Fibroblast of lung (primary cell): ENCODE measurements around the gene IWS1. TPM values are rescaled to one million over a fixed set of nuclear protein-coding genes. Genes with fewer than 3 reads are reported as not detected.

ENCODE experiments used
- DNase-seq, 2 donors: peaks; one replicate each; pipeline versions ENCODE4 v3.0.0 to v3.0.0-alpha.2; 2010; ENCODE audit warnings: low read depth in 2 of 2
- H2AFZ ChIP-seq: 2 replicates; pipeline ENCODE4 v1.5.1; 2012; ENCODE audit warnings: low read length, control low read depth, inconsistent platforms
- H3K27ac ChIP-seq: 2 replicates; pipeline ENCODE4 v1.5.1; 2011; ENCODE audit warnings: low read length, control low read depth; ENCODE audit not compliant: insufficient read depth
- H3K27me3 ChIP-seq: 2 replicates; pipeline ENCODE4 v1.5.1; 2011; ENCODE audit warnings: mild to moderate bottlenecking, low read length; ENCODE audit not compliant: control insufficient read depth, insufficient read depth
- H3K36me3 ChIP-seq: 2 replicates; pipeline ENCODE4 v1.5.1; 2011; ENCODE audit warnings: low read length; ENCODE audit not compliant: control insufficient read depth, insufficient read depth
- H3K4me1 ChIP-seq: 2 replicates; pipeline ENCODE4 v1.5.1; 2011; ENCODE audit warnings: low read length; ENCODE audit not compliant: control insufficient read depth, insufficient read depth; ENCODE audit errors: extremely low read depth
- H3K4me2 ChIP-seq: 2 replicates; pipeline ENCODE4 v1.5.1; 2011; ENCODE audit warnings: low read length, control low read depth; ENCODE audit not compliant: insufficient read depth; ENCODE audit errors: extremely low read depth
- H3K4me3 ChIP-seq, 4 experiments: fragments of 200-600 bp in 1 of 4; sonication (generic) in 1 of 4; replicated peaks in 1 of 4; 2 replicates each; pipeline ENCODE4 v1.5.1; 2011 to 2016; ENCODE audit warnings: low read length in 4 of 4, low read depth in 3 of 4, mild to moderate bottlenecking in 3 of 4, control low read depth in 2 of 4, inconsistent platforms in 1 of 4, mixed read lengths in 1 of 4; ENCODE audit not compliant: insufficient read depth in 1 of 4; ENCODE audit errors: control extremely low read depth in 1 of 4
- H3K79me2 ChIP-seq: 2 replicates; pipeline ENCODE4 v1.5.1; 2012; ENCODE audit warnings: mild to moderate bottlenecking, low read length, inconsistent platforms; ENCODE audit not compliant: control insufficient read depth, insufficient read depth
- H3K9ac ChIP-seq: 2 replicates; pipeline ENCODE4 v1.5.1; 2011; ENCODE audit warnings: mild to moderate bottlenecking, low read length, control low read depth; ENCODE audit not compliant: insufficient read depth
- H3K9me3 ChIP-seq: 2 replicates; pipeline ENCODE4 v1.5.1; 2012; ENCODE audit warnings: low read depth, low read length; ENCODE audit not compliant: control insufficient read depth, insufficient read depth
- H4K20me1 ChIP-seq: 2 replicates; pipeline ENCODE4 v1.5.1; 2011; ENCODE audit warnings: low read length; ENCODE audit not compliant: control insufficient read depth, insufficient read depth; ENCODE audit errors: extremely low read depth
- EZH2 ChIP-seq: IDR thresholded peaks from 2 replicates; pipeline ENCODE4 v1.5.1; 2012; ENCODE audit warnings: low read length, control low read depth, mild to moderate bottlenecking; ENCODE audit errors: missing control alignments
- polyA plus RNA-seq, 2 donors: library from polyadenylated mRNA; depleted of rRNA in 1 of 2; stranded (reverse) in 1 of 2; unstranded in 1 of 2; fragments of >200 nt; gene quantifications; 2 replicates each; pipeline ENCODE4 v1.2.1, GENCODE V29; 2011 to 2012; ENCODE audit warnings: missing spikeins in 1 of 2
- total RNA-seq: library from RNA; depleted of rRNA; stranded (reverse); fragments of >200 nt; gene quantifications from 2 replicates; pipeline ENCODE4 v1.2.1, GENCODE V29; 2014
- TF ChIP-seq, protein P1 (sequence below), 2 donors: IDR thresholded peaks in 1 of 2; conservative IDR thresholded peaks in 1 of 2; 1 replicate in 1 of 2; 2 replicates in 1 of 2; pipeline ENCODE4 v1.5.1; 2011 to 2012; ENCODE audit warnings: low read length in 2 of 2, control low read depth in 1 of 2, inconsistent platforms in 1 of 2, low read depth in 1 of 2, mild to moderate bottlenecking in 1 of 2

IWS1 gene
- total and polyA plus RNA-seq, 2 donors (not counting 1 experiment from before 2014, with no cell fraction given): 44.1 to 56.0 TPM

DNA sequence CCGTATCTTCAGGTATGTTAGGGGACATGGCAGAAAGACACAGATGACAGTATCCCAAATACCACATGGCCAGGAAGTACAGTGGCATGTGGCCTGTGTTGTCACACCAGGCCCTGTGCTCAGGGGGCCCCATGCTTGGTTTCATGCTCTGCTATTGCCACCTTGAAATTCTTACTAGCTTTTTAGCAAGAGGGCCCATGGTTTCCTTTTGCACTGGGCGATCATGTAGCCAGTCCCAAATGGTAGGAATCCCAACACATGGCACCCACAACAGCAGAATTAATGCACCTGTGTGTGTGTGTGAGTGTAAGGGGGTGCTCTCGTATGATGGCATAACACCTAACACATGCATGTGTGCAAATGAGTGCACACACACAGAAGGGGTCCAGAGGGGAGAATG lies 48.4 kb upstream of the IWS1 start:
- TF ChIP-seq, protein P1, sequence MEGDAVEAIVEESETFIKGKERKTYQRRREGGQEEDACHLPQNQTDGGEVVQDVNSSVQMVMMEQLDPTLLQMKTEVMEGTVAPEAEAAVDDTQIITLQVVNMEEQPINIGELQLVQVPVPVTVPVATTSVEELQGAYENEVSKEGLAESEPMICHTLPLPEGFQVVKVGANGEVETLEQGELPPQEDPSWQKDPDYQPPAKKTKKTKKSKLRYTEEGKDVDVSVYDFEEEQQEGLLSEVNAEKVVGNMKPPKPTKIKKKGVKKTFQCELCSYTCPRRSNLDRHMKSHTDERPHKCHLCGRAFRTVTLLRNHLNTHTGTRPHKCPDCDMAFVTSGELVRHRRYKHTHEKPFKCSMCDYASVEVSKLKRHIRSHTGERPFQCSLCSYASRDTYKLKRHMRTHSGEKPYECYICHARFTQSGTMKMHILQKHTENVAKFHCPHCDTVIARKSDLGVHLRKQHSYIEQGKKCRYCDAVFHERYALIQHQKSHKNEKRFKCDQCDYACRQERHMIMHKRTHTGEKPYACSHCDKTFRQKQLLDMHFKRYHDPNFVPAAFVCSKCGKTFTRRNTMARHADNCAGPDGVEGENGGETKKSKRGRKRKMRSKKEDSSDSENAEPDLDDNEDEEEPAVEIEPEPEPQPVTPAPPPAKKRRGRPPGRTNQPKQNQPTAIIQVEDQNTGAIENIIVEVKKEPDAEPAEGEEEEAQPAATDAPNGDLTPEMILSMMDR (conservative IDR thresholded peaks at IDR 0.05 in 1 of 2, IDR thresholded peaks at IDR 0.05 in 1 of 2; ENCODE audit: low read depth in 1 of 2, low read length in 2 of 2): no peak
- TF ChIP-seq EZH2: no peak
- no peak overlapping the region for H3K9ac ChIP-seq
- no peaks in the 10 kb centered on the region for H3K27me3 ChIP-seq
- H3K4me1 ChIP-seq: peaks cover 8% of the 10 kb centered on the region
- no peaks in the 10 kb centered on the region for H3K9me3 ChIP-seq
- H3K4me3 ChIP-seq: no peak overlapping the region
- no peaks in the 10 kb centered on the region for H3K36me3 ChIP-seq
- no peak for DNase-seq
- H4K20me1 ChIP-seq: no peaks in the 10 kb centered on the region
- no peak overlapping the region for H2AFZ ChIP-seq
- no peak overlapping the region for H3K4me2 ChIP-seq
- no peaks in the 10 kb centered on the region for H3K79me2 ChIP-seq
- H3K27ac ChIP-seq: no peak overlapping the region

DNA sequence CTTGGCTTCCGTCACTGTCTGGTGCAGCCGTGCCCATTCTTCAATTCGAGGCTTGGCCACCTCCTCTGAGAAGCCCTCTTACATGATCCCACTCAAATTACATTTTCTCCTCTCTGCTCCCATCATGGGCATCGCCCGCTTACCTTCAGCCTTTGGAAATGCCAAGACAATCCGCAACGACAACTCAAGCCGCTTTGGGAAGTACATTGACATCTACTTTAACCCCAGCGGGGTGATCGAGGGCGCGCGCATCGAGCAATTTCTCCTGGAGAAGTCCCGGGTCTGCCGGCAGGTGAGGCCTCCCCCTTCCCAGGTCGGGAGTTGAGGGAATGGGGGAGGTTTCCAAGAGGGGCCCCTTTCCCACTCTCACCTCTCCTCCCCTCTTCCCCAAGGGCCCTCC lies 47.5 kb upstream of the IWS1 start:
- TF ChIP-seq EZH2: no peak
- TF ChIP-seq, protein P1 (conservative IDR thresholded peaks at IDR 0.05 in 1 of 2, IDR thresholded peaks at IDR 0.05 in 1 of 2; ENCODE audit: low read depth in 1 of 2, low read length in 2 of 2): no peak
- H3K9ac ChIP-seq: no peak overlapping the region
- no peak overlapping the region for H2AFZ ChIP-seq
- H3K79me2 ChIP-seq: no peaks in the 10 kb centered on the region
- peaks cover 14% of the 10 kb centered on the region for H3K4me1 ChIP-seq
- DNase-seq: no peak
- no peaks in the 10 kb centered on the region for H3K27me3 ChIP-seq
- H3K27ac ChIP-seq: no peak overlapping the region
- H3K36me3 ChIP-seq: no peaks in the 10 kb centered on the region
- H4K20me1 ChIP-seq: no peaks in the 10 kb centered on the region
- H3K4me3 ChIP-seq: no peak overlapping the region
- no peaks in the 10 kb centered on the region for H3K9me3 ChIP-seq
- H3K4me2 ChIP-seq: no peak overlapping the region

DNA sequence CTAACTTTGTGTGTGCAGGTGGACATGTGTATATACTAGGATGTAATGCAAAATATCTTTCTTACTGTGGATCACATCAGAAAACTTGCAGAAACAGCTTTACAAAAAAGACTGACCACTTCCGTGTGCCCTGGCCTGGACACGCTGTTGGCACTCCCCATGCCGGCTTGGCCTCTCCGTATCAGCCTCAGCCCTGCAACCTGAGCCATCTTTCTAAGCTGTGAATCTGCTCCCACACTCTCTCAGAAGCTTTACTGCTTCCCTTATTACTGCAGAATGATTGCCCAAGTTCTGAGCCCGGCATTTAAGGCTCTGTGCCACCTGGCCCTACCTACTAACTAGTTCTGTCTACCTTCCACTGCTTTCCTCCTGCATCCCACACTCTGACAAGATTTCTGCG lies 47.0 kb upstream of the IWS1 start:
- H3K4me3 ChIP-seq: no peak overlapping the region
- DNase-seq: no peak
- no peak overlapping the region for H3K9ac ChIP-seq
- H4K20me1 ChIP-seq: no peaks in the 10 kb centered on the region
- no peaks in the 10 kb centered on the region for H3K9me3 ChIP-seq
- H3K4me1 ChIP-seq: peaks cover 14% of the 10 kb centered on the region
- no peak overlapping the region for H3K4me2 ChIP-seq
- no peaks in the 10 kb centered on the region for H3K36me3 ChIP-seq
- H3K27ac ChIP-seq: no peak overlapping the region
- H3K27me3 ChIP-seq: no peaks in the 10 kb centered on the region
- TF ChIP-seq, protein P1 (conservative IDR thresholded peaks at IDR 0.05 in 1 of 2, IDR thresholded peaks at IDR 0.05 in 1 of 2; ENCODE audit: low read depth in 1 of 2, low read length in 2 of 2): no peak
- TF ChIP-seq EZH2: no peak
- H2AFZ ChIP-seq: no peak overlapping the region
- H3K79me2 ChIP-seq: no peaks in the 10 kb centered on the region
